Measurements from ENCODE around the gene ENO3.
A peak's percentile ranks its signal among the peaks of the same experiment; 100 is the strongest.
"Not testable (repeated sequence)": the region's sequence is repeated elsewhere in the genome, so short reads cannot be mapped to it uniquely, and the experiment has no call there.

Gene ENO3

GRCh38 chr17:4950746-4951204, at the start of gene ENO3:
TSS of gene ENO3 (plus strand) at chr17:4951119. CDS start at chr17:4951830, 711 bp downstream.
- no peak for DNase-seq (ENCODE audit: low read depth)

DNA sequence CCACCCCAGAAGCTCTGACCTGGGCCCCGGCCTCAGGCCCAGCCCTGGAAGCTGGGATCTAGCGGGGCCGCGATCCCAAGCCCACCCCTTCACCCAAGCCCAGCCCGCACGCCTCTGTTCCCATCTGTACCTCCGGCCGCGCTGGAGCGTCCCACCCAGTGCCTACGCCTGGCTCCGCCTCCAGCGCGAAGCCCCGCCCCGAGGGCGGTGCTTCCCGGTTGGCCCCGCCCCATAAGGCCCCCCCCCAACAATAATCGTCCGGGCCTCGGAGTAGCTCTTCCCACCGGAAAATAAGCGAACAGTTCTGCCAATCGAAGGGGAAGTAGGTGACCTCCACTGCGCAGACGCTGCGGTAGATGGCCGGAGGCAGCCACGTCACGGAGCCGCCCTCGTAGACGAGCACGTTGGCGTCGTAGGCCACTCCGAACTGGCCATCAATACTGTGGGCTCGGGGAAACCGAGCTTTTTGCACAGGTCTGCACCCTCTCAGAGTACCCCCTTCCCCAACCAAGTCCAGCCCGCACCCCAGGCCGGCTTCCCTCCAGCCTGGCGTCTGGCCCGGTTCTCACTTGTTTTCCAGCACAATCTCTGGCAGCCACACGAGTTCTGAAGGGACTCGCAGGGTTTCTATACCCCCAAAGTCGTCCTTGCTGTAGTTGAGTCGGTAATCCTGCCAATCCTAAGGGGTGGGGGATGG, 49.1 kb upstream of the ENO3 start:
- no peak for DNase-seq (ENCODE audit: low read depth)

GRCh38 chr17:4902540-4902939, 48.4 kb upstream of the ENO3 start:
- DNase-seq (ENCODE audit: low read depth), result no peak

DNA sequence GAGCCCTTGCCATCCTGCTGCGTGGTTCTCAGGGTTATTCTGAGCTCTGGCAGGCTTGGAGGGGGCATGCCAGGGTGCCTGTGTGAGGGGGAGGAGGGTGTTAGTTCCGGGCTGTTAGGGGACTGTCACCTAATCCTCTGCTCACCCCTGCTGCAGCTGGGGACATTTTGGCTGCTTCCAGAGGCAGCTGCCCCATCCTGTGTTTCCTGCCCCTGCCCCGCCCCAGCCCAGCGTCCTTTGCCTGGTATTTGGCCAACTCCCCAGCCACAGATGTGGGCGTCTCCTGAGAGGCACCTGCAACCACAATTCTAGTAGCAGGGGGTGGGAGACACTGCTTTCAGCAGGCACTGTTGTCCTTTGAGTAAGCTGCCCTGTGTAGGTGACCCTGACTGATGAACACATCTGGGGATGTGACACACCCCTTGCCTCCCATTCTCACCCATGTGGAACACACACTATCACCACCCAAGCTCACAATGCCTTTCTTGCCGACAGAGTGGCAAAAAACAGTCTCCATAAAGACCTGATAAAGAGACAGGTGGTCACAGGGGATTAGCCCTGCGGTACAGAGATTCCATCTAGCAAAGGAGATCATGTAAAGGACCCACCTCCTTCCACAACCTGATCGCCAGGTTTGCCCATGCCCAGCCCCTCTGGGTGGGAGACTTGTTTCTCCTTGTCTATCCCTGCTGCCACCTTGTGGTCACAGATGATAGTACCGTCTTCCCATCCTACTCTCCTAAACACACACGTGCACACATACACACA, 47.7 kb upstream of the ENO3 start, which contains the start of gene CHRNE:
Gene CHRNE (minus strand): TSS at position 48 of the 768 bp plus-strand sequence. CDS start 35 bp downstream, at position 13.
- peak; percentile 67 for DNase-seq (ENCODE audit: low read depth)

GRCh38 chr17:4906642-4907041, 44.3 kb upstream of the ENO3 start:
- DNase-seq (ENCODE audit: low read depth), result not testable (repeated sequence)

- no peak for DNase-seq (ENCODE audit: low read depth)
Measured at GRCh38 chr17:4908301-4908700, 42.6 kb upstream of the ENO3 start.

- DNase-seq (ENCODE audit: low read depth), result peak; percentile 70
Measured at GRCh38 chr17:4908711-4909496, 42.0 kb upstream of the ENO3 start.

GRCh38 chr17:4913994-4914393, 36.9 kb upstream of the ENO3 start:
- DNase-seq (ENCODE audit: low read depth), result no peak

DNA sequence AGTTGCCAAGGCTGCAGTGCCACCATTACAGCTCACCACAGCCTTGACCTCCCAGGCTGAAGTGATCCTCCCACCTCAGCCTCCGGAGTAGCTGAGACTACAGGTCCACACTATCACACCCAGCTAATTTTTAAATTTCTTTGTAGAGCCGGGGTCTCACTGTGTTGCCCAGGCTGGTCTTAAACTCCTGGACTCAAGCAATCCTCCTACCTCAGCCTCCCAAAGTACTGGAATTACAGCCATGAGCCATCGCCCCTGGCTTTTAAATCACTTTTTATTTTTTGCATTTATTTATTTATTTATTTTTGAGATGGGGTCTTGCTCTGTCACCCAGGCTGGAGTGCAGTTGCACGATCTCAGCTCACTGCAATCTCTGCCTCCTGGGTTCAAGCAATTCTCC, 36.4 kb upstream of the ENO3 start:
- DNase-seq (ENCODE audit: low read depth), result not testable (repeated sequence)

DNA sequence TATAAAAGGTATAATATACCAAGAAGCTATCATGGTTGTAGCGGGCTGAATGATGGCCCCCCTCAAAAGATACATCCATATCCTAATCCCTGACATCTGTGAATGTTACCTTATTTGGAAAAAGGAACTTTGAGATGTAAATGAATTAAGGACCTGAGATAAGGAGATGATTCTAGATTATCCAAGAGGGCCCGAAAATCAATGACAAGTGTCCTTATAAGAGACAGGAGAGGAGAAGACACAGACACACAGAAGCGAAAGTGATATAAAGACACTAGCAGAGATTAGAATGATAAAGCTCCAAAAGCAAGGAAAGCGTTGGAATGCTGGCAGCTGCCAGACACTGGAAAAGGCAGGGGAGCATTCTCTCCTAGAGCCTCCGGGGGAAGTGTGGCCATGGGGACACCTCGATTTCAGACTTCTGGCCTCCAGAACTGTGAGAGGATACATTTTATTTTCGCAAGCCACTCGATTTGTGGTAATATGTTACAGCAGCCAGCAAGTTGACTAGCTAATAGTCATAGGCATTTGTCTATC, 31.3 kb upstream of the ENO3 start:
- no peak for DNase-seq (ENCODE audit: low read depth)

- DNase-seq (ENCODE audit: low read depth), result no peak
Measured at GRCh38 chr17:4920351-4921048, 30.4 kb upstream of the ENO3 start.

GRCh38 chr17:4921320-4921719, 29.6 kb upstream of the ENO3 start:
- DNase-seq (ENCODE audit: low read depth), result no peak

DNA sequence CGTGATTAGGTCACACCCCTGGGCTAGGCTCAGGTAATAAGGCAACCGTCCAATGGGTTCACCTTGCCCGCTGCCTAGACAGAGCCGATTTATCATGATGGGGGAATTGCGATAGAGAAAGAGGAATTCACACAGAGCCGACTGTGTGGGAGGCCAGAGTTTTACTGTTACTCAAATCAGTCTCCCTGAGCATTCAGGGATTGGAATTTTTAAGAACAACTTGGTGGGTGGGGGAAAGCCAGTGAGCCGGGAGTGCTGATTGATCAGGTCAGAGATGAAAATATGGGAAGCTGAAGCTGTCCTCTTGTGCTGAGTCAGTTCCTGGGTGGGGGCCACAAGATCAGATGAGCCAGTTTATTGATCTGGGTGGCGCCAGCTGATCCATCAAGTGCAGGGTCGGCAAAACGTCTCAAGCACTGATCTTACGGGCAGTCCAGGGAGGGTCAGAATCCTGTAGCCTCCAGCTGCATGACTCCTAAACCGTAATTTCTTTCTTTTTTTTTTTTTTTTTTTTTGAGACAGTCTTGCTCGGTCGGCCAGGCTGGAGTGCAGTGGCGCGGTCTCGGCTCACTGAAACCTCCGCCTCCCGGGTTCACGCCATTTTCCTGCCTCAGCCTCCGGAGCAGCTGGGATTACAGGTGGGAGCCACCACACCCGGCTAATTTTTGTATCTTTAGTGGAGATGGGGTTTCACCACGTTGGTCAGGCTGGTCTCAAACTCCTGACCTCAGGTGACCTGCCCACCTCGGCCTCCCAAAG, 24.2 kb upstream of the ENO3 start:
- DNase-seq (ENCODE audit: low read depth), result not testable (repeated sequence)

GRCh38 chr17:4928881-4929280, 22.0 kb upstream of the ENO3 start:
- no peak for DNase-seq (ENCODE audit: low read depth)

- DNase-seq (ENCODE audit: low read depth), result no peak
Measured at GRCh38 chr17:4931963-4932362, 19.0 kb upstream of the ENO3 start, which contains the start of gene GP1BA. TSS of gene GP1BA (plus strand) at chr17:4932277. CDS start at chr17:4932605, 328 bp downstream.

GRCh38 chr17:4932756-4933155, 18.2 kb upstream of the ENO3 start:
- no peak for DNase-seq (ENCODE audit: low read depth)

DNA sequence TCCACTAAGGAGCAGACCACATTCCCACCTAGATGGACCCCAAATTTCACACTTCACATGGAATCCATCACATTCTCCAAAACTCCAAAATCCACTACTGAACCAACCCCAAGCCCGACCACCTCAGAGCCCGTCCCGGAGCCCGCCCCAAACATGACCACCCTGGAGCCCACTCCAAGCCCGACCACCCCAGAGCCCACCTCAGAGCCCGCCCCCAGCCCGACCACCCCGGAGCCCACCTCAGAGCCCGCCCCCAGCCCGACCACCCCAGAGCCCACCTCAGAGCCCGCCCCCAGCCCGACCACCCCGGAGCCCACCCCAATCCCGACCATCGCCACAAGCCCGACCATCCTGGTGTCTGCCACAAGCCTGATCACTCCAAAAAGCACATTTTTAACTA, 17.3 kb upstream of the ENO3 start:
- DNase-seq (ENCODE audit: low read depth), result no peak

DNA sequence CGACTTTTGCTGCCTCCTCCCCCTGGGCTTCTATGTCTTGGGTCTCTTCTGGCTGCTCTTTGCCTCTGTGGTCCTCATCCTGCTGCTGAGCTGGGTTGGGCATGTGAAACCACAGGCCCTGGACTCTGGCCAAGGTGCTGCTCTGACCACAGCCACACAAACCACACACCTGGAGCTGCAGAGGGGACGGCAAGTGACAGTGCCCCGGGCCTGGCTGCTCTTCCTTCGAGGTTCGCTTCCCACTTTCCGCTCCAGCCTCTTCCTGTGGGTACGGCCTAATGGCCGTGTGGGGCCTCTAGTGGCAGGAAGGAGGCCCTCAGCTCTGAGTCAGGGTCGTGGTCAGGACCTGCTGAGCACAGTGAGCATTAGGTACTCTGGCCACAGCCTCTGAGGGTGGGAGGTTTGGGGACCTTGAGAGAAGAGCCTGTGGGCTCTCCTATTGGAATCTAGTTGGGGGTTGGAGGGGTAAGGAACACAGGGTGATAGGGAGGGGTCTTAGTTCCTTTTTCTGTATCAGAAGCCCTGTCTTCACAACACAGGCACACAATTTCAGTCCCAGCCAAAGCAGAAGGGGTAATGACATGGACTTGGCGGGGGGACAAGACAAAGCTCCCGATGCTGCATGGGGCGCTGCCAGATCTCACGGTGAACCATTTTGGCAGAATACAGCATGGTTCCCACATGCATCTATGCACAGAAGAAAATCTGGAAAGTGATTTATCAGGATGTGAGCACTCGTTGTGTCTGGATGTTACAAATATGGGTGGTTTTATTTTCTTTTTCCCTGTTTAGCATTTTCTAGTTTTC, 16.5 kb upstream of the ENO3 start:
- DNase-seq (ENCODE audit: low read depth), result no peak

- no peak for DNase-seq (ENCODE audit: low read depth)
Measured at GRCh38 chr17:4935650-4936049, 15.3 kb upstream of the ENO3 start.

DNA sequence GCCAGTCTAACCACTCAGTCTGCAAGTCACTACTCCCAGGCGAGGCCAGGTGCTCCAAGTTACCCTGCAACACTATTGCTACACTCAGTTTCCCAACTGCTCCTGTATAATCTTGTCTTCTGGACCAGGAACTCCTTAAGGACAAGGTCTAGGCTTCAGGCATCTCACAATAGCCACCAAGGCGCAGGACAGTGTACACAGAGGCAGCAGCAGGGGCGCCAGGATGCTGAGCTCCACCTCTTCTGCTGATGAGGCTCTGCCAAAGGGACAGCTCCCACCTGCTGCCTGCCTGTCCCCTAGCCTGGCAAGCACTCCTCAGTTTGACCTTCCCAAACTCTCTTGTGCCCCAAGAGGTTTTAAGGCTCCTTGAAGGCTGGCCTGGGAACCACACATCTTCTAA, 14.5 kb upstream of the ENO3 start:
- no peak for DNase-seq (ENCODE audit: low read depth)
